T follicular helper cell (primary cell): ENCODE data around the gene SNCB.

Source experiments
- DNase-seq: peaks from one replicate; pipeline ENCODE4 v3.0.0-alpha.2; 2020; ENCODE audit warnings: low read depth

The SNCB gene

GRCh38 chr5:176644294-176644693 is 14.0 kb upstream of the SNCB start:
- no peak for DNase-seq

GRCh38 chr5:176643491-176644219 is 13.3 kb upstream of the SNCB start:
- no peak for DNase-seq

GRCh38 chr5:176642675-176643490 is 12.5 kb upstream of the SNCB start:
- no peak for DNase-seq

GRCh38 chr5:176640616-176641015 is 10.3 kb upstream of the SNCB start:
- DNase-seq = no peak

- no peak for DNase-seq
Measured at GRCh38 chr5:176639981-176640380, 9.6 kb upstream of the SNCB start.

- no peak for DNase-seq
Measured at GRCh38 chr5:176639208-176639607, 8.9 kb upstream of the SNCB start.

- no peak for DNase-seq
Measured at GRCh38 chr5:176638437-176638836, 8.1 kb upstream of the SNCB start.

- no peak for DNase-seq
Measured at GRCh38 chr5:176637556-176637955, 7.2 kb upstream of the SNCB start.

GRCh38 chr5:176636426-176636825 is 6.1 kb upstream of the SNCB start:
- DNase-seq = no peak

- DNase-seq = no peak
Measured at GRCh38 chr5:176633598-176633997, 3.3 kb upstream of the SNCB start.

- no peak for DNase-seq
Measured at GRCh38 chr5:176632745-176633144, 2.4 kb upstream of the SNCB start.

- DNase-seq = no peak
Measured at GRCh38 chr5:176631383-176632200, 1.3 kb upstream of the SNCB start.

GRCh38 chr5:176630681-176631222 is 418 bp upstream of the SNCB start:
- DNase-seq = no peak

GRCh38 chr5:176629317-176629852 is 949 bp downstream of the SNCB start:
- DNase-seq = no peak

- DNase-seq = no peak
Measured at GRCh38 chr5:176628406-176629228, 1.7 kb downstream of the SNCB start.

GRCh38 chr5:176627582-176627981 is 2.8 kb downstream of the SNCB start:
- DNase-seq = no peak

- DNase-seq = no peak
Measured at GRCh38 chr5:176626876-176627236, 3.5 kb downstream of the SNCB start.

- DNase-seq = no peak
Measured at GRCh38 chr5:176625966-176626875, 4.1 kb downstream of the SNCB start.

- no peak for DNase-seq
Measured at GRCh38 chr5:176625512-176625911, 4.8 kb downstream of the SNCB start.

GRCh38 chr5:176624938-176625337 is 5.4 kb downstream of the SNCB start:
- no peak for DNase-seq
